Lung (tissue), 16 donors: ENCODE data around the gene POLR2B. TPM values are rescaled to one million over a fixed set of nuclear protein-coding genes. Genes with fewer than 3 reads are reported as not detected.

Experiments used
- ATAC-seq: fragments of 200-7000 bp; cut with Tn5 transposase; one replicate; pipeline ENCODE4 v1.9.1; 2020; ENCODE audit warnings: moderate number of reproducible peaks; ENCODE audit not compliant: insufficient read depth, low FRiP score
- DNase-seq, 3 donors: peaks; one replicate each; pipeline ENCODE4 v3.0.0-alpha.2; 2013 to 2017
- H3K27ac ChIP-seq, 2 donors: one replicate each; pipeline ENCODE4 v1.5.1; 2013; ENCODE audit warnings: mild to moderate bottlenecking in 2 of 2, moderate library complexity in 2 of 2, control low read depth in 1 of 2, inconsistent platforms in 1 of 2, low read depth in 1 of 2, low read length in 1 of 2
- H3K27me3 ChIP-seq, 3 donors: one replicate each; pipeline ENCODE4 v1.5.1; 2013; ENCODE audit warnings: low read length in 2 of 3; ENCODE audit not compliant: control insufficient read depth in 3 of 3, insufficient read depth in 3 of 3
- H3K36me3 ChIP-seq, 4 donors: one replicate each; pipeline ENCODE4 v1.5.1; 2013; ENCODE audit warnings: low read length in 4 of 4, mild to moderate bottlenecking in 1 of 4, moderate library complexity in 1 of 4; ENCODE audit not compliant: control insufficient read depth in 4 of 4, insufficient read depth in 4 of 4
- H3K4me1 ChIP-seq, 5 donors: one replicate each; pipeline ENCODE4 v1.5.1; 2013; ENCODE audit warnings: low read length in 5 of 5, mild to moderate bottlenecking in 2 of 5, moderate library complexity in 1 of 5; ENCODE audit not compliant: control insufficient read depth in 5 of 5, insufficient read depth in 5 of 5
- H3K4me3 ChIP-seq: one replicate; pipeline ENCODE4 v1.5.1; 2013; ENCODE audit warnings: mild to moderate bottlenecking, control low read depth, moderate library complexity
- H3K9ac ChIP-seq, 2 donors: one replicate each; pipeline ENCODE4 v1.5.1; 2013; ENCODE audit warnings: low read length in 2 of 2, control low read depth in 1 of 2; ENCODE audit not compliant: insufficient read depth in 1 of 2
- H3K9me3 ChIP-seq, 4 donors: one replicate each; pipeline ENCODE4 v1.5.1; 2013; ENCODE audit warnings: low read length in 3 of 4, mild to moderate bottlenecking in 1 of 4, moderate library complexity in 1 of 4; ENCODE audit not compliant: control insufficient read depth in 4 of 4, insufficient read depth in 3 of 4
- WGBS, 2 donors: extraction: QIAGEN DNeasy Blood & Tissue Kit; methylation state at CpG; one replicate each; pipeline ENCODE4 v1.1.7; 2013; 5-methylcytosine and 5-hydroxymethylcytosine counted together
- long read RNA-seq, 5 donors: transcript quantifications; one replicate each; lab custom pipeline, GENCODE V29; 2026
- polyA plus RNA-seq, 2 donors: library from polyadenylated mRNA; stranded (reverse); fragments of 200-250 nt; gene quantifications; one replicate each; pipeline ENCODE4 v1.2.1, GENCODE V29; 2013
- total RNA-seq, 2 donors: library from RNA; depleted of rRNA in 1 of 2; stranded (reverse); fragments of >200 nt in 1 of 2; gene quantifications; one replicate each; pipeline ENCODE4 v1.2.1, GENCODE V29; 2014 to 2021
- TF ChIP-seq, protein P1 (sequence below): IDR thresholded peaks from 2 replicates; pipeline ENCODE4 v1.5.1; 2012; ENCODE audit warnings: mild to moderate bottlenecking; ENCODE audit errors: control extremely low read depth, extremely low read depth
- donor health status: control.
- donor health status: control.
- donor health status: Bipolar disorder and iron deficiency.
- donor health status: healthy.
- donor health status: DM: yes; HTN: yes; CAD: no.

The POLR2B gene
- total RNA-seq (100 to 1,000 TPM in 1 of 2 donors, 10 to 100 TPM in 1; 66.2 to 112 TPM), polyA plus RNA-seq (10 to 100 TPM; 23.4 to 39.4 TPM)
- long read RNA-seq, donor 1, transcript POLR2B-201 (25 exons, 3,748 nt), result major isoform, 8 of 1,737 reads
- long read RNA-seq, donor 1, partial matches to known transcripts, result 1,624 of 1,737 reads
- long read RNA-seq, donor 1, other reads (novel, unspliced or antisense), result 103 of 1,737 reads
- long read RNA-seq, donor 2, partial matches to known transcripts, result 5 of 5 reads
- long read RNA-seq, donor 2, other reads (novel, unspliced or antisense), result 0 of 5 reads
- long read RNA-seq, donor 3, full-length matches to known transcripts, result 5 of 24 reads
- long read RNA-seq, donor 3, partial matches to known transcripts, result 19 of 24 reads
- long read RNA-seq, donor 3, other reads (novel, unspliced or antisense), result 0 of 24 reads
- long read RNA-seq, donor 4, partial matches to known transcripts, result 375 of 641 reads
- long read RNA-seq, donor 4, other reads (novel, unspliced or antisense), result 265 of 641 reads
- long read RNA-seq, donor 5, transcript POLR2B-201 (25 exons, 3,748 nt), result major isoform, 7 of 2,305 reads
- long read RNA-seq, donor 5, partial matches to known transcripts, result 1,119 of 2,305 reads
- long read RNA-seq, donor 5, other reads (novel, unspliced or antisense), result 1,179 of 2,305 reads

DNA sequence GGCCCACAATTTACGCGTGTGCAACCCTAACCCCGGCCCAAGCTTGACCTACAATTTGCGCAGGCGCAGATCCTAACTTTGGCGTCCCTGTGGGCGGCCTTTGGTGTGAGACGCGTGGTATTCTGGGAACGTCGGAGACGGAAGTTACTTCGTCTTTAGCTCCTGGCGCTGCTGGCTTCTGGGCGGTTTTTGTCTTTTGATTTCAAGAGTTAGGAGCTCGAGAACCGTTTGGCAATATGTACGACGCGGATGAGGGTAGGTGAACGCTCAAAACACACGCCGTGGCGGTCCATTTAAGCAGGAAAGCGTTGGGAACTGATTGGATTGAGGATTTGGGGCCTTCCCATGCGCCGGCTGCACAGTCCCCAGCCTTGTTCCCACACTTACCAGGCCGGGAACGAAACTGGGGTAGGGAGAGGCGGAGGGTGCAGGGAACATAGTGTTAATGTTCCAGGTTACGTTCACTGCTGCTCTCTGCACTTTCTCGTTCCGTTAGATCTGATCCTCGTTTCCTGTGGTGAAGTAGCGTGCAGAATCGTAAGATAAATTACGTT, at the start of gene POLR2B:
POLR2B (plus strand) TSS at position 147 of the 554 bp plus-strand sequence; CDS start at position 237, 90 bp downstream.
- H3K9me3 ChIP-seq, result no peaks in the 10 kb centered on the region
- H3K36me3 ChIP-seq, result peaks cover 0 to 6% (median under 1%) of the 10 kb centered on the region in 4 donors
- peak within 1 kb of the TSS; percentile 88 for H3K4me3 ChIP-seq
- DNase-seq (peak; percentile 94 to 97 (median 97)), ATAC-seq (peak; percentile 79)
- WGBS, 2 donors, result 0% methylated on average over 37 of the region's 37 CpGs
- H3K9ac ChIP-seq, result peak within 1 kb of the TSS; percentile 84 to 92
- TF ChIP-seq, protein P1, sequence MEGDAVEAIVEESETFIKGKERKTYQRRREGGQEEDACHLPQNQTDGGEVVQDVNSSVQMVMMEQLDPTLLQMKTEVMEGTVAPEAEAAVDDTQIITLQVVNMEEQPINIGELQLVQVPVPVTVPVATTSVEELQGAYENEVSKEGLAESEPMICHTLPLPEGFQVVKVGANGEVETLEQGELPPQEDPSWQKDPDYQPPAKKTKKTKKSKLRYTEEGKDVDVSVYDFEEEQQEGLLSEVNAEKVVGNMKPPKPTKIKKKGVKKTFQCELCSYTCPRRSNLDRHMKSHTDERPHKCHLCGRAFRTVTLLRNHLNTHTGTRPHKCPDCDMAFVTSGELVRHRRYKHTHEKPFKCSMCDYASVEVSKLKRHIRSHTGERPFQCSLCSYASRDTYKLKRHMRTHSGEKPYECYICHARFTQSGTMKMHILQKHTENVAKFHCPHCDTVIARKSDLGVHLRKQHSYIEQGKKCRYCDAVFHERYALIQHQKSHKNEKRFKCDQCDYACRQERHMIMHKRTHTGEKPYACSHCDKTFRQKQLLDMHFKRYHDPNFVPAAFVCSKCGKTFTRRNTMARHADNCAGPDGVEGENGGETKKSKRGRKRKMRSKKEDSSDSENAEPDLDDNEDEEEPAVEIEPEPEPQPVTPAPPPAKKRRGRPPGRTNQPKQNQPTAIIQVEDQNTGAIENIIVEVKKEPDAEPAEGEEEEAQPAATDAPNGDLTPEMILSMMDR, result no peak
- H3K27ac ChIP-seq, result peak within 1 kb of the TSS; percentile 91 to 96
- no peaks in the 10 kb centered on the region for H3K27me3 ChIP-seq
- peaks cover 11 to 32% (median 20%) of the 10 kb centered on the region in 5 donors for H3K4me1 ChIP-seq

DNA sequence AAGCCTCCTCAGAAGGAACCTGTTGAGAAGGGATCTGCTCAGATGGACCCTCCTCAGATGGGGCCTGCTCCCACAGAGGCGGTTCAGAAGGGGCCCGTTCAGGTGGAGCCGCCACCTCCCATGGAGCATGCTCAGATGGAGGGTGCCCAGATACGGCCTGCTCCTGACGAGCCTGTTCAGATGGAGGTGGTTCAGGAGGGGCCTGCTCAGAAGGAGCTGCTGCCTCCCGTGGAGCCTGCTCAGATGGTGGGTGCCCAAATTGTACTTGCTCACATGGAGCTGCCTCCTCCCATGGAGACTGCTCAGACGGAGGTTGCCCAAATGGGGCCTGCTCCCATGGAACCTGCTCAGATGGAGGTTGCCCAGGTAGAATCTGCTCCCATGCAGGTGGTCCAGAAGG, 48.1 kb upstream of the POLR2B start:
- peaks cover 8 to 27% (median 13%) of the 10 kb centered on the region in 4 donors for H3K36me3 ChIP-seq

DNA sequence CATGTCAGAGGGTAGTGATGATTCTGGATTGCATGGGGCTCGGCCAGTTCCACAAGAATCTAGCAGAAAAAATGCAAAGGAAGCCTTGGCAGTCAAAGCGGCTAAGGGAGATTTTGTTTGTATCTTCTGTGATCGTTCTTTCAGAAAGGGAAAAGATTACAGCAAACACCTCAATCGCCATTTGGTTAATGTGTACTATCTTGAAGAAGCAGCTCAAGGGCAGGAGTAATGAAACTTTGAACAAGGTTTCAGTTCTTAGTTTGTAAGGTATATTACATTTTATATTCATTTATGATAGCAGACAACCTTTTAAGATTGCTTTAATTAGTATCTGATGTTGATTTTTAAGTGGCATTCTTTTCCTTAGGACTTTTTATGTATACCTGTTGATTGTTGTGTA, 46.8 kb upstream of the POLR2B start:
- TF ChIP-seq, protein P1, result no peak
- Histone ChIP-seq H3K36me3 (peaks cover 8 to 25% (median 15%) of the 10 kb centered on the region in 4 donors), H3K9me3 (no peaks in the 10 kb centered on the region), H3K4me1 (peaks cover 0 to 5% (median 0%) of the 10 kb centered on the region in 5 donors), H3K27ac (no peak overlapping the region), H3K27me3 (no peaks in the 10 kb centered on the region), H3K9ac (no peak overlapping the region), H3K4me3 (no peak overlapping the region)
- WGBS, 2 donors, result 70 to 92% methylated on average over 4 of the region's 4 CpGs
- no peak for DNase-seq
- no peak for ATAC-seq

More for the DNA sequence above, 48.1 kb upstream of the POLR2B start:
- ATAC-seq, result no peak
- Histone ChIP-seq H3K4me3 (no peak overlapping the region), H3K9me3 (no peaks in the 10 kb centered on the region), H3K27ac (no peak overlapping the region), H3K4me1 (peaks cover 0 to 5% (median 0%) of the 10 kb centered on the region in 5 donors), H3K9ac (no peak overlapping the region), H3K27me3 (no peaks in the 10 kb centered on the region)
- TF ChIP-seq, protein P1, result no peak
- WGBS, 2 donors, result 95 to 98% methylated on average over 7 of the region's 7 CpGs
- DNase-seq, result no peak
